Uterus (tissue), 4 donors: ENCODE data around the gene ARSB. TPM values are rescaled to one million over a fixed set of nuclear protein-coding genes. Genes with fewer than 3 reads are reported as not detected.
A peak's percentile ranks its signal among the peaks of the same experiment; 100 is the strongest.

ENCODE experiments used
- DNase-seq, 2 donors: peaks; one replicate each; pipeline ENCODE4 v3.0.0-alpha.2; 2019 to 2020
- H3K27ac ChIP-seq, 2 donors: fragments of 200-600 bp; sonication (generic); 1 replicate in 1 of 2; 2 replicates in 1 of 2; pipeline ENCODE4 v1.5.1; 2016 to 2018
- H3K27me3 ChIP-seq, 2 donors: fragments of 200-600 bp; sonication (generic); one replicate each; pipeline ENCODE4 v1.5.1; 2018 to 2019; ENCODE audit warnings: control low read depth in 1 of 2
- H3K36me3 ChIP-seq, 2 donors: fragments of 200-600 bp; sonication (generic); one replicate each; pipeline ENCODE4 v1.5.1; 2019; ENCODE audit warnings: control low read depth in 1 of 2
- H3K4me1 ChIP-seq, 2 donors: fragments of 200-600 bp; sonication (generic); one replicate each; pipeline ENCODE4 v1.5.1; 2018 to 2019; ENCODE audit warnings: control low read depth in 1 of 2
- H3K4me3 ChIP-seq, 2 donors: fragments of 200-600 bp; sonication (generic); 1 replicate in 1 of 2; 2 replicates in 1 of 2; pipeline ENCODE4 v1.5.1; 2018 to 2019; ENCODE audit warnings: mild to moderate bottlenecking in 1 of 2
- H3K9me3 ChIP-seq, 2 donors: fragments of 200-600 bp; sonication (generic); one replicate each; pipeline ENCODE4 v1.5.1; 2019; ENCODE audit warnings: control low read depth in 1 of 2
- POLR2A ChIP-seq, 2 donors: fragments of 450-650 bp; IDR thresholded peaks; one replicate each; pipeline ENCODE4 v1.6.1; 2016; ENCODE audit warnings: antibody characterized with exemption in 2 of 2, mild to moderate bottlenecking in 1 of 2, moderate library complexity in 1 of 2
- intact Hi-C: fragments of 100-400 bp; cut with DNase I; formaldehyde crosslinking; loops from one replicate; pipeline ENCODE4 v1.15.1; 2023; ENCODE audit warnings: low total_unique reads
- total RNA-seq, 4 donors: library from RNA; depleted of rRNA in 3 of 4; stranded (reverse); fragments of >200 nt in 3 of 4; gene quantifications; one replicate each; pipeline versions ENCODE4 v1.1.0 to v1.2.4, GENCODE V29; 2014 to 2023
- TF ChIP-seq, protein P1 (sequence below), 4 experiments: fragments of 200-600 bp in 2 of 4; fragments of 450-650 bp in 2 of 4; sonication (generic) in 2 of 4; IDR thresholded peaks; one replicate each; pipeline ENCODE4 v1.5.1; 2016 to 2019; ENCODE audit warnings: antibody characterized with exemption in 4 of 4, mild to moderate bottlenecking in 2 of 4, moderate library complexity in 1 of 4
- donor health status: DM: yes; HTN: yes; CAD: no.

The ARSB gene
- total RNA-seq, 4 donors from 2014 or later = 10.0 to 22.7 (median 15.1) TPM

DNA sequence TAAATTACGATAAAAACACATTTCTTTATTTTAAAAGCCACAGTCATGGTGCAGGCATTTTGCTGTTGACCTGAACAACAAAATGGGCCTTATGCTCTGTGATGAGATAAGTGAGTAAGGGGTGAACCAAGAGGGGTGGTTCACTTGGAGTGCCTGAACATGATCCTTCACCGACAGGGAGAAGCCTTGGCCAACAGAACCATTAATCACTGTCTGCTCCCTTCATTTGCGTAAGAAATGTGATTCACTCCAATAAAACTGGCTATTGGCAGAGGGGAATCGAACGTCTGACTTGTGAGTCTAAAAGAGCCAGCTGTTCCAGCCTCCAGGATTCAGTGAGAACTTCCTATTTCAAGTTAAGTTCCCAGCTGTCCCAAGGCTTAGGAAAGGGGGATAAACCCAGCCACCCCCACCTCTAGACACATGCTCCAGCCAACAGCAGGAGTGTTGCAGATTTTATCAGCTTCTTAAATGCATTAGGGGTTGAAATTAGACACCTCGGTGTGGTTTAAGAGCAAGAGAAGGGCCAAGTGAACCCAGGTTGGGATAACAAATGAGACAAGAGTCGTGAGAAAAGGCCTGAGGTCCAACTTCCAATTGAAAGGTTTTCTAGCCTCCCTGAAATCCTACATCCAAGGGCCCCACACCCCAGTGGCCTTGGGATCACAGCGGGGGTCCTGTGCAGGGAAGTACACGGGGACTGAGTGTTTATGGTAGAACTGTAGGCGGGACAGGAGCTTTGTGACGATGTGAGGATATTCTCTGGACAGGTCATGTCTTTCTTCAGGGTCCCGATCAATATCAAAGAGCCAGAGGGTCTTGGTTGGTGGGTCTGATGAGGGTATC lies 205.1 kb downstream of the ARSB start:
- H3K36me3 ChIP-seq = no peaks in the 10 kb centered on the region
- TF ChIP-seq POLR2A (IDR thresholded peaks at IDR 0.05) = no peak
- TF ChIP-seq, protein P1, sequence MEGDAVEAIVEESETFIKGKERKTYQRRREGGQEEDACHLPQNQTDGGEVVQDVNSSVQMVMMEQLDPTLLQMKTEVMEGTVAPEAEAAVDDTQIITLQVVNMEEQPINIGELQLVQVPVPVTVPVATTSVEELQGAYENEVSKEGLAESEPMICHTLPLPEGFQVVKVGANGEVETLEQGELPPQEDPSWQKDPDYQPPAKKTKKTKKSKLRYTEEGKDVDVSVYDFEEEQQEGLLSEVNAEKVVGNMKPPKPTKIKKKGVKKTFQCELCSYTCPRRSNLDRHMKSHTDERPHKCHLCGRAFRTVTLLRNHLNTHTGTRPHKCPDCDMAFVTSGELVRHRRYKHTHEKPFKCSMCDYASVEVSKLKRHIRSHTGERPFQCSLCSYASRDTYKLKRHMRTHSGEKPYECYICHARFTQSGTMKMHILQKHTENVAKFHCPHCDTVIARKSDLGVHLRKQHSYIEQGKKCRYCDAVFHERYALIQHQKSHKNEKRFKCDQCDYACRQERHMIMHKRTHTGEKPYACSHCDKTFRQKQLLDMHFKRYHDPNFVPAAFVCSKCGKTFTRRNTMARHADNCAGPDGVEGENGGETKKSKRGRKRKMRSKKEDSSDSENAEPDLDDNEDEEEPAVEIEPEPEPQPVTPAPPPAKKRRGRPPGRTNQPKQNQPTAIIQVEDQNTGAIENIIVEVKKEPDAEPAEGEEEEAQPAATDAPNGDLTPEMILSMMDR (IDR thresholded peaks at IDR 0.05) = no peak
- no peak overlapping the region for H3K4me3 ChIP-seq
- H3K4me1 ChIP-seq = no peaks in the 10 kb centered on the region
- H3K9me3 ChIP-seq = no peaks in the 10 kb centered on the region
- H3K27ac ChIP-seq = no peak overlapping the region
- intact Hi-C loops = no loop called here
- no peaks in the 10 kb centered on the region for H3K27me3 ChIP-seq
- DNase-seq = peak in 1 of 2 donors; percentile 20

DNA sequence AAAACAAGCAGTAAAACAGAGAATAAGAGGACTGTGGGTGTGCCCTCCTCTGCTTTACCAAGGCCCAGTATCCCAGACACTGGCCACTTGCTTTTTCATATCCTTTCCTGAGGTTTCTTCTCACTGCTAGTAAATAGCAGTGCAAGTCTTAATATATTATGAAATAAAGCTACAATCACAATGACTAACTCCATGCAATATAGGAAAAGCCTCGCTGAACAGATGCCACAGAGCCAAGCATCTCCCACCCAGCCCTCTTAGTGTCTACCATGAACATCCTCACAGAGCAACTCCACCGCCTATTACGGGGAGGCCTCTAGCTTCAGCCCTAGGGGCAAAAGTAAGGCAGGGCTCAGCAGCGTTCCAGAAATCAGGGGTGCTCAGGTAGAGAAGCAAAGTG lies 205.8 kb downstream of the ARSB start:
- H3K4me1 ChIP-seq = no peaks in the 10 kb centered on the region
- H3K9me3 ChIP-seq = no peaks in the 10 kb centered on the region
- no peak overlapping the region for H3K4me3 ChIP-seq
- TF ChIP-seq, protein P1 (IDR thresholded peaks at IDR 0.05) = no peak
- no peak for TF ChIP-seq POLR2A (IDR thresholded peaks at IDR 0.05)
- intact Hi-C loops = no loop called here
- H3K27me3 ChIP-seq = no peaks in the 10 kb centered on the region
- H3K36me3 ChIP-seq = no peaks in the 10 kb centered on the region
- H3K27ac ChIP-seq = no peak overlapping the region
- no peak for DNase-seq

DNA sequence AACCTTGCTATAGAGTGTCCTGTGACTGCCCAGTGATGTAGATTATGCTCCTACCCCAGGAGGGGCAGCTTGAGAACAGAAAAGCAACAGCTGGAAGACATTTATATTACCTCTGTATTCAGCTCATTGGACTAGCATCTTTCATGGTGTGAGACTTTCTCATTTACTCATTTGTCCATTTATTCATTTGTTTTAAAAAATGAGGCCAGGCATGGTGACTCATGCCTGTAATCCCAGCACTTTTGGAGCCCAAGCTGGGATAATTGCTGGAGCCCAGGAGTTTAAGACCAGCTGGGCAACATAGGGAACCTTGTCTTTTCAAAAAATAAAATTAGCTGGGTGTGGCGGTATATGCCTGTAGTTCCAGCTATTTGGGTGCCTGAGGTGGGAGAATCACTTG lies 206.6 kb downstream of the ARSB start:
- Histone ChIP-seq H3K4me1 (no peaks in the 10 kb centered on the region), H3K36me3 (no peaks in the 10 kb centered on the region), H3K27me3 (no peaks in the 10 kb centered on the region), H3K4me3 (no peak overlapping the region), H3K27ac (no peak overlapping the region), H3K9me3 (no peaks in the 10 kb centered on the region)
- no peak for DNase-seq
- TF ChIP-seq POLR2A (IDR thresholded peaks at IDR 0.05) = no peak
- TF ChIP-seq, protein P1 (IDR thresholded peaks at IDR 0.05) = no peak
- intact Hi-C loops = no loop called here

DNA sequence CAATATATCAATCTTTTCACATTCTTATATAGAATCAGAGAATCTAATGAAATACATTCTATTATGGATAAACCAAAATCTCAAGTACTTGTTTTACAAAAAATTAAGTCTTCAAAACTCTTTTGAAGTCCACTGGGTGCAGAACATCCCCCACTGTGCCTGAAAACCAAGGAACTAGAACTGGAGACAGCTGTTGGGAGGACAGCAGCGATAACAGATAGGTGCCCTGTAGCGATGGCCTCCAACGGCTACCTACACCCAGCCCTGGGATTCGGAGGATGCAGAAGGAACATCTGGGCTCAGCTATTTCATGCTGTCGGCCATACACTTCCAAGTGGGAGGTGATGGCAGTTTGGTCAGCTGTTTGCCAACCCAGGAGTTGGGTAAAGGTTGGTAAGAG lies 207.2 kb downstream of the ARSB start:
- TF ChIP-seq POLR2A (IDR thresholded peaks at IDR 0.05) = no peak
- TF ChIP-seq, protein P1 (IDR thresholded peaks at IDR 0.05) = no peak
- H3K27ac ChIP-seq = no peak overlapping the region
- no peaks in the 10 kb centered on the region for H3K9me3 ChIP-seq
- no peaks in the 10 kb centered on the region for H3K36me3 ChIP-seq
- intact Hi-C loops = no loop called here
- H3K4me1 ChIP-seq = no peaks in the 10 kb centered on the region
- no peaks in the 10 kb centered on the region for H3K27me3 ChIP-seq
- DNase-seq = no peak
- no peak overlapping the region for H3K4me3 ChIP-seq

DNA sequence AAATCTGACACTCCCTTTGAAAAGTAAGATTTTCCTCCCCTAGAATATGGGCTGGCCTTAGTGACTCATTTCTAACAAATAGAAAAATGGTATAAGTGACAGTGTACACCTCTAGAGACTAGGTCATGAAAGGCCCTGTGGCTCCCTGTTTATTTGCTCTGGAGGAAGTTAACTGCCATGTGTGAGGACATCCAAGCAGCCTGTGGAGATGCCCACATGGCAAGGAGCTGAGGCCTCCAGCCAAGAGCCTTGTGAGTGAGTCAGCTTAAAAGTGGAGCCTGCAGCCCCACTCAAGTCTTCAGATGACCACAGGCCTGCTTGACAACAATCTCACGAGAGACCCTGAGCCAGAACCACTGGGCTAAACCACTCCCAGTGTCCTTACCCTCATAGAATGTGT lies 208.5 kb downstream of the ARSB start:
- TF ChIP-seq POLR2A (IDR thresholded peaks at IDR 0.05) = no peak
- TF ChIP-seq, protein P1 (IDR thresholded peaks at IDR 0.05) = no peak
- intact Hi-C loops = no loop called here
- no peaks in the 10 kb centered on the region for H3K9me3 ChIP-seq
- no peaks in the 10 kb centered on the region for H3K27me3 ChIP-seq
- H3K27ac ChIP-seq = no peak overlapping the region
- no peak overlapping the region for H3K4me3 ChIP-seq
- H3K36me3 ChIP-seq = no peaks in the 10 kb centered on the region
- no peaks in the 10 kb centered on the region for H3K4me1 ChIP-seq
- DNase-seq = no peak
